Memory B cell (primary cell): Measurements from ENCODE around the gene PARG.

Experiments used
- ATAC-seq: fragments of 150-1000 bp; cut with Tn5 transposase; 2 replicates; pipeline ENCODE4 v1.10.0; 2021; ENCODE audit warnings: low read depth, mild to moderate bottlenecking, moderate library complexity
- DNase-seq, 2 donors: peaks; one replicate each; pipeline ENCODE4 v3.0.0; 2022; ENCODE audit warnings: low spot score in 2 of 2
- H3K27ac Mint-ChIP-seq: one replicate; pipeline ENCODE4 v1.8.0; 2022; ENCODE audit warnings: mild to moderate bottlenecking, moderate library complexity, mixed read lengths
- H3K27me3 Mint-ChIP-seq: one replicate; pipeline ENCODE4 v1.8.0; 2022; ENCODE audit warnings: mixed read lengths
- H3K36me3 Mint-ChIP-seq: one replicate; pipeline ENCODE4 v1.8.0; 2022; ENCODE audit warnings: mild to moderate bottlenecking, mixed read lengths
- H3K4me1 Mint-ChIP-seq: one replicate; pipeline ENCODE4 v1.8.0; 2022; ENCODE audit warnings: mixed read lengths
- H3K4me3 Mint-ChIP-seq: one replicate; pipeline ENCODE4 v1.8.0; 2022; ENCODE audit warnings: mild to moderate bottlenecking, moderate library complexity, mixed read lengths
- H3K9me3 Mint-ChIP-seq: one replicate; pipeline ENCODE4 v1.8.0; 2022; ENCODE audit warnings: mixed read lengths

PARG gene

DNA sequence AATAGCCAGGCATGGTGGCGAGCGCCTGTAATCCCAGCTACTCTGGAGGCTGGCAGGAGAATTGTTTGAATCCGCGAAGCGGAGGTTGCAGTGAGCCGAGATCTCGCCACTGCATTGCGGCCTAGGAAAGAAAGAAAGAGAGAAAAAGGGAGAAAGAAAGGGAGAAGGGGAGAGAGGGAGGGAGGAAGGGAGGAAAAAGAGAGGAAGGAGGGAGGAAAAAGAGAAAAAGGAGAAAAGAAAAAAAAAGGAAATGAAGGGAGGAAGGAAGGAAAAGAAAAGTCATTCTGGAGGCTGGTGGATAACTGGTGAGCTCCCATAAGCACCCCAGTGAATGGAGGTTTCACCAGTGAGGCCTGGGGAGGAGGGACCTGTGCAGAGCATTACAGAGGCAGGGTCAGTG, 172.1 kb downstream of the PARG start:
- Mint-ChIP-seq H3K9me3 (peaks cover 5% of the 10 kb centered on the region), H3K27me3 (peaks cover 27% of the 10 kb centered on the region), H3K27ac (no peak overlapping the region), H3K4me3 (no peak overlapping the region), H3K4me1 (no peaks in the 10 kb centered on the region), H3K36me3 (no peaks in the 10 kb centered on the region)
- DNase-seq = no peak
- ATAC-seq = no peak

GRCh38 chr10:49768731-49769130, 173.1 kb downstream of the PARG start:
- no peaks in the 10 kb centered on the region for H3K4me1 Mint-ChIP-seq
- H3K27ac Mint-ChIP-seq = no peak overlapping the region
- DNase-seq (no peak), ATAC-seq (no peak)
- peaks cover 5% of the 10 kb centered on the region for H3K9me3 Mint-ChIP-seq
- no peak overlapping the region for H3K4me3 Mint-ChIP-seq
- no peaks in the 10 kb centered on the region for H3K36me3 Mint-ChIP-seq
- peaks cover 27% of the 10 kb centered on the region for H3K27me3 Mint-ChIP-seq

DNA sequence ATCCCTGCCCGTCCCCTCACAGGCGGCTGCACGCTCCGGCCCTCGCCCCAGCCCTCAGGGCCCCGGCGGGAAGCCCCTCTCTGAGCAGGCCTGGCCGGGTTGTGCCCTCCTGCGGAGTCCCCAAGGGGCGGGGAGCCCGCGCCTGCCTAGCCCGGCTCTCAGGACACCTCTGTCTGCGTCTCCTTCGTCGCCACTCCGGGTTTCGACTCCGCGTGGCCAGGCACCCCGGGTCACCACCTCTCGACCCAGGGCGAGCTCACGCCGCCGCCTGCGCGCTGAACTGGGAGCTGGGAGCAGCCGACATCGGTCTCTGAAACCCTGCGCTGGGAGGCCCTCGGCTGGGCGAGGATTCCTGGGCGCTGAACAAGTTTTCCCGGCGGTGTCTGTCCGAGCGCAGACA, 173.5 kb downstream of the PARG start:
- ATAC-seq = no peak
- no peak for DNase-seq
- Mint-ChIP-seq H3K9me3 (peaks cover 5% of the 10 kb centered on the region), H3K4me3 (no peak overlapping the region), H3K27me3 (peaks cover 29% of the 10 kb centered on the region), H3K36me3 (no peaks in the 10 kb centered on the region), H3K4me1 (no peaks in the 10 kb centered on the region), H3K27ac (no peak overlapping the region)
